Lung microvascular endothelial cell (primary cell): ENCODE data around the gene CXorf51A. TPM values are rescaled to one million over a fixed set of nuclear protein-coding genes. Genes with fewer than 3 reads are reported as not detected.
"Not testable (repeated sequence)": the region's sequence is repeated elsewhere in the genome, so short reads cannot be mapped to it uniquely, and the experiment has no call there.

ENCODE experiments used
- DNase-seq, 2 donors: peaks; one replicate each; pipeline versions ENCODE4 v3.0.0 to v3.0.0-alpha.2; 2010; ENCODE audit warnings: low read depth in 2 of 2
- total RNA-seq: library from RNA; depleted of rRNA; stranded (reverse); fragments of >200 nt; gene quantifications from 2 replicates; pipeline ENCODE4 v1.2.1, GENCODE V29; 2014

Gene CXorf51A
- total RNA-seq, result not detected in 2 replicates

DNA sequence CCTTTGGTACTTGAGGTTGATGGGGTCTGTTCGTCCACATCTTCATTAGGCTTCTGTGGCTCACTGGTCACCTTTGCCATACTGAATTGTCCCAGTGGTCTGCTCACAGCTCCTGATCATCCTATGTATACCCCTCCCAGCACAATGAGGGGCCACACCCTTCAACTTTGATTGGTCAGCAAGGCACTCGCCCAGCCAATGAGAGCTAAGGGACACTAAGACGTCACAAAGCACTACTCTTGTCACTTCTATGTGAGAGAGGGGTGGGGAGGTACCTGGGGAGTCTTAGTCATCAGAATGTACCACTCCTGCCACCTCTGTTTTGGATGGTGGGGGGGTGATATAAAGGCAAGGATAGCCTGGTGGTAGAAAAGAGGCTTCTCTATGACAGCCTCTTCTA, at the start of gene CXorf51A:
TSS of gene CXorf51A (minus strand) at position 101 of the 400 bp plus-strand sequence. CDS start at position 80, 21 bp downstream.
- DNase-seq, result not testable (repeated sequence)

DNA sequence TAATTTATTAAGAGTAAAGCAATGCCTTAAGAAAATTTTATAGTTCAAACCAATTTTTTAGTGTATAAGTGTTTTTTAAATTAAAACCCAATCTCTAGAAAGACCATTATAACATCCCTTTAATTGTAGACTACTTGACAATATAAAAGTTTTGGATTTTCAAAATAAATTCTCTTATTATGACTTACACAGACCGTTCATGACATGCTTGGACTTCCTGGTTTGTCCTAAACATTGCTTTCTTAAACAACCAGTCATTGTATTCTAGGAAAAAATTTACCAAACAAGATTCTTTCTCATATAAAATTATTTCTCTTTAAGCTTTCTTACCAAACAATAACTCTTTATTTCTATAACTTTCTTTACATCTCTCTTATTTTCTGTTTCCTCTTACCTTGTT, 49.0 kb upstream of the CXorf51A start:
- DNase-seq, result peak in 1 of 2 donors; percentile 1

DNA sequence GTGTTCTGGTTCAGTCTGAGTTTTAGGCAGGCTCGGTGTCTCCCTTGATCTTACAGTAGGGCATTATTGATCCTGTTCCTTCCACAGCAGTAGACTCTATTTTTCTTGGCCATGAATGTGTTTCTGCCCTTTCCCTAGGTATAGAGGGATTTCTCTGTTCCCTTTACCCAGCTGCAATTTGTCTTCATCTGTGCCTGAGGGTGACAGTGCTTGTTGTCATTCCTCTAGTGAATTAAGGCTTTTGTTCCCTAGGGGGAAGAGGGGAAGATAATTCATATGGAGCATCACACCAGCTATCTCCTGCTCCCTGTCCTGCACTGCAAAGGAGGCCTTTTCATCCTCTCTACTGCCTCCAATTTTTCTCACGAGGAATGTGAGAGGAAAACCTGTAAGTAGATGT, 39.7 kb upstream of the CXorf51A start:
- no peak for DNase-seq

DNA sequence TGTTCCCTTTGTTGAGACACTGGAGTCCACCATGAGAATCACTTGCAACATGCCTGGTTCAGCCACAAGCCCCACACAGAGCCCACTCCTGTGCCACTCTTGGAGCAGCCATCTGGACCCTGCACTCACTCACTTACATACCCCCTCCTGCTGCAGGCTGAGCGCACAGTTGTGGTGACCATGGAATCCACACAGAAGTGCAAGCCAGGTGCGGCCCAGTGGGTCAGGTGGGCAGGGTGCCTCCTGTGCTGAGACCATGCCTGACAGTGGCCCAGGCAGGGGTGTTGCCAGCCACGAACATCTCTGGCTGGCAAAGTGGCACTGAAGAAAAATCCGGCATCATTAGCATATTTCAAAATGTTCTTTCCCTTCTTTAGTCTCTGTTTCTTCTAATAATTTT, 17.4 kb upstream of the CXorf51A start:
- DNase-seq, result no peak

DNA sequence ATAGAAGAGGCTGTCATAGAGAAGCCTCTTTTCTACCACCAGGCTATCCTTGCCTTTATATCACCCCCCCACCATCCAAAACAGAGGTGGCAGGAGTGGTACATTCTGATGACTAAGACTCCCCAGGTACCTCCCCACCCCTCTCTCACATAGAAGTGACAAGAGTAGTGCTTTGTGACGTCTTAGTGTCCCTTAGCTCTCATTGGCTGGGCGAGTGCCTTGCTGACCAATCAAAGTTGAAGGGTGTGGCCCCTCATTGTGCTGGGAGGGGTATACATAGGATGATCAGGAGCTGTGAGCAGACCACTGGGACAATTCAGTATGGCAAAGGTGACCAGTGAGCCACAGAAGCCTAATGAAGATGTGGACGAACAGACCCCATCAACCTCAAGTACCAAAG, 5.1 kb downstream of the CXorf51A start, which contains the start of gene CXorf51B:
TSS of gene CXorf51B (plus strand) at position 301 of the 400 bp plus-strand sequence. CDS start at position 322, 21 bp downstream.
- not testable (repeated sequence) for DNase-seq

Other genes with a start within 250 kb of the CXorf51A start
- not detected in 2 replicates for gene CXorf51B, start 5.0 kb downstream of the CXorf51A start, total RNA-seq